H1 (cell line): ENCODE measurements around the gene SLC12A2. TPM values are rescaled to one million over a fixed set of nuclear protein-coding genes. Genes with fewer than 3 reads are reported as not detected.

Experiments
- CTCF ChIA-PET: fragments of 300-600 bp; sonication (Branson Sonifier 250); formaldehyde crosslinking; loops from one replicate; lab custom pipeline; 2021; ENCODE audit not compliant: partially characterized antibody; lab: Charles Lee
- POLR2A ChIA-PET: fragments of 300-600 bp; sonication (Branson Sonifier 250); formaldehyde crosslinking; loops from one replicate; lab custom pipeline; 2021; ENCODE audit warnings: inconsistent platforms; ENCODE audit not compliant: partially characterized antibody; lab: Charles Lee
- DNase-seq, 2 experiments: peaks; one replicate each; pipeline versions ENCODE4 v3.0.0 to v3.0.0-alpha.2; 2010 to 2022; ENCODE audit warnings: low spot score in 2 of 2, low read depth in 1 of 2, mixed read lengths in 1 of 2
- FAIRE-seq: peaks from 2 replicates; lab custom pipeline; 2011; peaks lifted over from hg19 to GRCh38; lab: Jason Lieb, UNC
- H2AFZ ChIP-seq: 2 replicates; pipeline ENCODE4 v1.8.1; 2012; ENCODE audit warnings: low read length, inconsistent platforms
- H2AK5ac ChIP-seq: 2 replicates; pipeline ENCODE4 v1.6.1; 2013; ENCODE audit warnings: low read depth, low read length
- H2BK120ac ChIP-seq: replicated peaks from 2 replicates; pipeline ENCODE3; 2013; ENCODE audit warnings: low read depth, low read length, inconsistent platforms
- H2BK12ac ChIP-seq: 2 replicates; pipeline ENCODE4 v1.6.1; 2013; ENCODE audit warnings: low read depth, low read length
- H2BK15ac ChIP-seq: 2 replicates; pipeline ENCODE4 v1.6.1; 2013; ENCODE audit warnings: low read length
- H2BK20ac ChIP-seq: 2 replicates; pipeline ENCODE4 v1.6.1; 2013; ENCODE audit warnings: low read length
- H2BK5ac ChIP-seq: 2 replicates; pipeline ENCODE4 v1.6.1; 2013; ENCODE audit warnings: low read depth, low read length
- H3K14ac ChIP-seq: 2 replicates; pipeline ENCODE4 v1.6.1; 2013; ENCODE audit warnings: inconsistent platforms; ENCODE audit not compliant: insufficient read length
- H3K18ac ChIP-seq: 2 replicates; pipeline ENCODE4 v1.6.1; 2013; ENCODE audit warnings: low read length; ENCODE audit errors: extremely low read depth
- H3K23ac ChIP-seq: 2 replicates; pipeline ENCODE4 v1.6.1; 2013; ENCODE audit warnings: inconsistent platforms; ENCODE audit not compliant: insufficient read length
- H3K23me2 ChIP-seq: 2 replicates; pipeline ENCODE4 v1.6.1; 2013; ENCODE audit warnings: low read depth, low read length
- H3K27ac ChIP-seq: 2 replicates; pipeline ENCODE4 v1.6.1; 2011; ENCODE audit warnings: low read depth, low read length, inconsistent platforms
- H3K27me3 ChIP-seq, 4 experiments: replicated peaks in 1 of 4; 1 replicate in 1 of 4; 2 replicates in 3 of 4; pipeline versions ENCODE4 v1.6.1 to v1.8.1; 2011 to 2013; ENCODE audit warnings: low read length in 3 of 4, mild to moderate bottlenecking in 3 of 4, inconsistent platforms in 2 of 4, mixed read lengths in 2 of 4, moderate library complexity in 1 of 4; ENCODE audit not compliant: control insufficient read depth in 3 of 4, insufficient read depth in 3 of 4; ENCODE audit errors: extremely low read depth in 1 of 4
- H3K36me3 ChIP-seq, 4 experiments: 2 replicates each; pipeline versions ENCODE4 v1.6.1 to v1.8.1; 2011 to 2013; ENCODE audit warnings: mild to moderate bottlenecking in 4 of 4, low read length in 3 of 4, moderate library complexity in 2 of 4, control low read depth in 1 of 4, inconsistent platforms in 1 of 4; ENCODE audit not compliant: insufficient read depth in 4 of 4, control insufficient read depth in 2 of 4
- H3K4ac ChIP-seq: replicated peaks from 2 replicates; pipeline ENCODE3; 2013; ENCODE audit warnings: low read length, low read depth, mixed read lengths, inconsistent platforms; ENCODE audit not compliant: insufficient read length
- H3K4me1 ChIP-seq, 4 experiments: replicated peaks in 1 of 4; 1 replicate in 1 of 4; 2 replicates in 3 of 4; pipeline versions ENCODE4 v1.6.1 to v1.8.1; 2011 to 2013; ENCODE audit warnings: low read length in 3 of 4, inconsistent platforms in 2 of 4, mixed read lengths in 1 of 4; ENCODE audit not compliant: insufficient read depth in 4 of 4, control insufficient read depth in 3 of 4
- H3K4me2 ChIP-seq, 2 experiments: 2 replicates each; pipeline versions ENCODE4 v1.6.1 to v1.8.1; 2011 to 2013; ENCODE audit warnings: low read depth in 2 of 2, low read length in 2 of 2, control low read depth in 1 of 2, inconsistent platforms in 1 of 2, mild to moderate bottlenecking in 1 of 2; ENCODE audit not compliant: insufficient read depth in 1 of 2
- H3K4me3 ChIP-seq, 4 experiments: fragments of 200-600, 300-600 bp in 1 of 4; sonication (generic), shearing (Covaris generic), sonication (Bioruptor Twin) in 1 of 4; 2 replicates each; pipeline versions ENCODE4 v1.5.1 to v1.8.1; 2011 to 2016; ENCODE audit warnings: low read length in 4 of 4, low read depth in 3 of 4, control low read depth in 2 of 4, inconsistent platforms in 2 of 4, mild to moderate bottlenecking in 2 of 4, mixed read lengths in 1 of 4, moderate library complexity in 1 of 4; ENCODE audit not compliant: insufficient read depth in 2 of 4; ENCODE audit errors: extremely low read depth in 1 of 4
- H3K56ac ChIP-seq: replicated peaks from 2 replicates; pipeline ENCODE3; 2013; ENCODE audit warnings: low read depth, mild to moderate bottlenecking, mixed read lengths, low read length, inconsistent platforms; ENCODE audit not compliant: insufficient read length
- H3K79me1 ChIP-seq: 2 replicates; pipeline ENCODE4 v1.6.1; 2013; ENCODE audit warnings: low read depth, low read length, control low read depth
- H3K79me2 ChIP-seq, 2 experiments: 2 replicates each; pipeline versions ENCODE4 v1.6.1 to v1.8.1; 2012 to 2013; ENCODE audit warnings: low read length in 2 of 2, mild to moderate bottlenecking in 2 of 2, inconsistent platforms in 1 of 2; ENCODE audit not compliant: insufficient read depth in 2 of 2, control insufficient read depth in 1 of 2
- H3K9ac ChIP-seq, 4 experiments: replicated peaks in 1 of 4; 1 replicate in 1 of 4; 2 replicates in 3 of 4; pipeline versions ENCODE4 v1.6.1 to v1.8.1; 2011 to 2013; ENCODE audit warnings: low read depth in 3 of 4, low read length in 3 of 4, control low read depth in 2 of 4, mild to moderate bottlenecking in 2 of 4, moderate library complexity in 2 of 4, inconsistent platforms in 1 of 4; ENCODE audit errors: extremely low read depth in 1 of 4
- H3K9me3 ChIP-seq, 2 experiments: 2 replicates each; pipeline versions ENCODE4 v1.6.1 to v1.8.1; 2012 to 2013; ENCODE audit warnings: mild to moderate bottlenecking in 2 of 2, moderate library complexity in 2 of 2, control low read depth in 1 of 2, inconsistent platforms in 1 of 2, low read depth in 1 of 2, low read length in 1 of 2, mixed read lengths in 1 of 2; ENCODE audit not compliant: insufficient read depth in 2 of 2
- H4K20me1 ChIP-seq, 2 experiments: replicated peaks in 1 of 2; 2 replicates each; pipeline versions ENCODE3 to v1.8.1; 2011 to 2013; ENCODE audit warnings: inconsistent platforms in 2 of 2, low read length in 2 of 2, mild to moderate bottlenecking in 1 of 2; ENCODE audit not compliant: insufficient read depth in 2 of 2, control insufficient read depth in 1 of 2
- H4K5ac ChIP-seq: 2 replicates; pipeline ENCODE4 v1.6.1; 2013; ENCODE audit warnings: low read length, low read depth, mixed read lengths, inconsistent platforms; ENCODE audit not compliant: insufficient read length
- H4K8ac ChIP-seq: 2 replicates; pipeline ENCODE4 v1.8.0; 2013; ENCODE audit warnings: mild to moderate bottlenecking, moderate library complexity, low read length, inconsistent platforms; ENCODE audit not compliant: insufficient read depth; ENCODE audit errors: extremely low read depth
- H4K91ac ChIP-seq: replicated peaks from 2 replicates; pipeline ENCODE3; 2013; ENCODE audit warnings: low read length, mixed read lengths, inconsistent platforms; ENCODE audit not compliant: insufficient read length
- CTBP2 ChIP-seq: IDR thresholded peaks from 2 replicates; pipeline ENCODE4 v1.7.0; 2011; ENCODE audit warnings: borderline replicate concordance, mild to moderate bottlenecking, moderate library complexity, mixed read lengths, low read length; ENCODE audit not compliant: insufficient read depth, insufficient read length
- MAX ChIP-seq: IDR thresholded peaks from 2 replicates; pipeline ENCODE4 v1.6.1; 2012; ENCODE audit warnings: inconsistent platforms
- WGBS, 2 experiments: shearing (Covaris generic) in 1 of 2; methylation state at CpG; one replicate each; pipeline versions ENCODE4 v1.1.6 to v1.1.7; 2013 to 2015; ENCODE audit warnings: low lambda C conversion rate in 2 of 2, mixed read lengths in 2 of 2, inconsistent platforms in 1 of 2, low coverage in 1 of 2, missing lambda C conversion rate in 1 of 2; ENCODE audit not compliant: insufficient replicate concordance in 2 of 2, insufficient coverage in 1 of 2, insufficient read length in 1 of 2; ENCODE audit errors: extremely low coverage in 1 of 2, missing lambda C conversion rate in 1 of 2; 5-methylcytosine and 5-hydroxymethylcytosine counted together
- polyA plus RNA-seq, 7 experiments: library from polyadenylated mRNA; depleted of rRNA in 3 of 7; stranded (reverse) in 5 of 7; unstranded in 2 of 7; fragments of >200 nt in 5 of 7; fragments of 200-250 nt in 2 of 7; gene quantifications; 1 replicate in 5 of 7; 2 replicates in 1 of 7; 4 replicates in 1 of 7; pipeline versions ENCODE4 v1.2.1 to v1.2.3, GENCODE V29; 2011 to 2013; ENCODE audit warnings: missing spikeins in 2 of 7, mixed read lengths in 2 of 7
- total RNA-seq: library from RNA; stranded (reverse); fragmentation: NEBNext Ultra II Directional; extraction: Animal tissue kit (Norgen Biotek cat#: 25700); gene quantifications from 2 replicates; pipeline ENCODE4 v1.2.1, GENCODE V29; 2021

Gene SLC12A2
- total and polyA plus RNA-seq, 2 of the 8 experiments (the other 6 are each of a cell fraction or from before 2014, with no cell fraction given) = 2.6 to 16.2 TPM

- Histone ChIP-seq H3K79me1 (no peaks in the 10 kb centered on the region), H2AK5ac (no peak overlapping the region), H3K4ac (no peak overlapping the region), H3K9ac (no peak overlapping the region), H4K8ac (no peak overlapping the region), H3K4me2 (no peak overlapping the region)
- TF ChIP-seq MAX (no peak), CTBP2 (no peak)
- TF ChIP-seq, all 59 proteins: peak for 0
- Histone ChIP-seq H3K79me2 (no peaks in the 10 kb centered on the region), H2BK15ac (no peak overlapping the region), H3K4me1 (no peaks in the 10 kb centered on the region), H3K18ac (no peak overlapping the region), H3K9me3 (no peaks in the 10 kb centered on the region), H3K36me3 (no peaks in the 10 kb centered on the region), H3K4me3 (no peak overlapping the region), H4K20me1 (no peaks in the 10 kb centered on the region), H2AFZ (no peak overlapping the region), H2BK12ac (no peak overlapping the region), H3K23ac (no peak overlapping the region), H3K56ac (no peak overlapping the region), H4K5ac (no peak overlapping the region), H3K27me3 (no peaks in the 10 kb centered on the region), H2BK20ac (no peak overlapping the region), H4K91ac (no peak overlapping the region), H3K14ac (no peak overlapping the region), H3K23me2 (no peaks in the 10 kb centered on the region), H2BK5ac (no peak overlapping the region), H2BK120ac (no peak overlapping the region), H3K27ac (no peak overlapping the region)
- no peak for FAIRE-seq
- 100% methylated on average over 1 of the region's 1 CpG; no CpG with 5 or more reads in 1 of the 2 experiments for WGBS, 2 experiments
- CTCF ChIA-PET = interaction anchor here (1.2 to 1.6 kb wide), 2 partner anchors 27 kb away, joined by 3 to 5 read pairs; no protein-coding TSS in a partner anchor
- DNase-seq = no peak
- POLR2A ChIA-PET = no interaction called here
Observed at GRCh38 chr5:128040927-128041326, 42.6 kb upstream of the SLC12A2 start.
